Ovary (tissue), 10 donors: ENCODE data around the gene PATE3. TPM values are rescaled to one million over a fixed set of nuclear protein-coding genes. Genes with fewer than 3 reads are reported as not detected.

Source experiments
- DNase-seq, 5 donors: peaks; one replicate each; pipeline ENCODE4 v3.0.0-alpha.2; 2019 to 2020
- H3K27ac ChIP-seq, 2 donors: fragments of 200-600 bp; one replicate each; pipeline versions ENCODE4 v1.5.1 to v1.8.0; 2019 to 2022
- H3K27me3 ChIP-seq: fragments of 200-600 bp; one replicate; pipeline ENCODE4 v1.8.0; 2022
- H3K36me3 ChIP-seq: fragments of 200-600 bp; sonication (generic); one replicate; pipeline ENCODE4 v1.5.1; 2019
- H3K4me1 ChIP-seq: one replicate; pipeline ENCODE4 v1.8.1; 2013; ENCODE audit warnings: mild to moderate bottlenecking, moderate library complexity; ENCODE audit not compliant: insufficient read depth
- H3K4me3 ChIP-seq: fragments of 200-600 bp; sonication (generic); one replicate; pipeline ENCODE4 v1.5.1; 2017
- H3K9me3 ChIP-seq, 2 donors: fragments of 200-600 bp in 1 of 2; sonication (generic) in 1 of 2; one replicate each; pipeline versions ENCODE4 v1.5.1 to v1.8.1; 2013 to 2019; ENCODE audit warnings: mild to moderate bottlenecking in 1 of 2, moderate library complexity in 1 of 2
- CTCF ChIP-seq, 3 donors: fragments of 450-650 bp in 2 of 3; fragments of 200-600 bp in 1 of 3; IDR thresholded peaks; one replicate each; pipeline versions ENCODE4 v1.5.1 to v1.8.0; 2016 to 2022; ENCODE audit warnings: antibody characterized with exemption in 3 of 3, mild to moderate bottlenecking in 1 of 3
- EP300 ChIP-seq: sonication (generic); formaldehyde crosslinking; IDR thresholded peaks from one replicate; pipeline ENCODE4 v1.6.1; 2017; ENCODE audit warnings: antibody characterized with exemption
- POLR2A ChIP-seq: fragments of 450-650 bp; IDR thresholded peaks from one replicate; pipeline ENCODE4 v1.6.1; 2017; ENCODE audit warnings: antibody characterized with exemption, mild to moderate bottlenecking, moderate library complexity
- WGBS, 3 donors: extraction: QIAGEN DNeasy Blood & Tissue Kit in 1 of 3; methylation state at CpG; one replicate each; pipeline versions ENCODE4 v1.1.5 to v1.1.7; 2013 to 2017; 5-methylcytosine and 5-hydroxymethylcytosine counted together
- intact Hi-C, 4 donors: fragments of 100-400 bp; cut with DNase I; formaldehyde crosslinking; loops; one replicate each; pipeline versions ENCODE4 v1.11.0 to v1.15.1; 2022 to 2023
- long read RNA-seq, 3 donors: library from polyadenylated mRNA in 2 of 3; unstranded in 2 of 3; transcript quantifications; one replicate each; pipeline ENCODE4 v2.0.0 and lab custom pipeline, GENCODE V29; 2021 to 2026
- polyA plus RNA-seq, 2 donors: library from polyadenylated mRNA; stranded (reverse); fragments of 200-250 nt in 1 of 2; fragments of 350-450 nt in 1 of 2; fragmentation: Illumina TruSeq in 1 of 2; extraction: RNeasy Lipid Tissue Mini Kit (QIAGEN cat#74804) in 1 of 2; gene quantifications; one replicate each; pipeline ENCODE4 v1.2.3, GENCODE V29; 2013 to 2014
- total RNA-seq, 7 donors: library from RNA; depleted of rRNA in 2 of 7; stranded (reverse); fragments of >200 nt in 2 of 7; fragmentation: NEBNext Ultra II Directional in 3 of 7; extraction: Animal tissue kit (Norgen Biotek cat#: 25700) in 3 of 7; gene quantifications; one replicate each; pipeline versions ENCODE4 v1.1.0 to v1.2.4, GENCODE V29; 2016 to 2023
- donor health status: DM: no; HTN: no; CAD: no; lungs with moderate emphysema.
- donor health status: DM: no; HTN: no; CAD: no.
- donor health status: Bipolar disorder and iron deficiency.
- donor health status: DM: yes; HTN: yes; CAD: no.
- donor health status: DM: no; HTN: no; CAD: no.
- donor health status: DM: yes; HTN: yes; CAD: no.

Gene PATE3
- total RNA-seq = not detected
- not detected for polyA plus RNA-seq
- long read RNA-seq, donor 1 = 0 reads
- long read RNA-seq, donor 2 = 0 reads
- long read RNA-seq, donor 3 = 0 reads

DNA sequence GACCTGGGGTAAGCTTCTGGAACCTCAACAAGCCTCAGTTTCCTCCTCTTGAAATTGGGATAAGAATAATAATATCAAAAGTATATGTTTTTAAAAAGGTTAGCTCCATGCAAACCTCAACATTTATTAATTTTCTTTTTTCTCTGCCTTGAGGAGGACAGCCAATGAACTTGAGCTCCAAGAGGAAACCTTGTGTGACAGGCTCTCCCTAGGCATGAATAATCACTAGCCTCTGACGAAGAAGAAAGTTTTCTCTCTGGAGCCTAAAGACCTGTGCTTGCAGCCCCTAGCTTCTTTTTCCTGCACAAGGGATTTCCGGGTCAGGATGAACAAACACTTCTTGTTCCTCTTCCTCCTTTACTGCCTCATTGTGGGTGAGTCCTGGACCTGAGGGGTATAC lies at the start of gene PATE3:
Gene PATE3 (plus strand): TSS at position 301 of the 400 bp plus-strand sequence. CDS start 25 bp downstream, at position 326.
- H3K4me1 ChIP-seq = no peaks in the 10 kb centered on the region
- H3K27me3 ChIP-seq = no peaks in the 10 kb centered on the region
- no peaks in the 10 kb centered on the region for H3K36me3 ChIP-seq
- H3K27ac ChIP-seq = no peak within 1 kb of the TSS
- intact Hi-C loops = no loop called here
- H3K4me3 ChIP-seq = no peak within 1 kb of the TSS
- WGBS, 3 donors = 67 to 81% (median 72%) methylated on average over 2 of the region's 2 CpGs
- DNase-seq = no peak
- H3K9me3 ChIP-seq = no peaks in the 10 kb centered on the region
- no peak for TF ChIP-seq CTCF (IDR thresholded peaks at IDR 0.05)
- no peak for TF ChIP-seq EP300
- TF ChIP-seq POLR2A = no peak

DNA sequence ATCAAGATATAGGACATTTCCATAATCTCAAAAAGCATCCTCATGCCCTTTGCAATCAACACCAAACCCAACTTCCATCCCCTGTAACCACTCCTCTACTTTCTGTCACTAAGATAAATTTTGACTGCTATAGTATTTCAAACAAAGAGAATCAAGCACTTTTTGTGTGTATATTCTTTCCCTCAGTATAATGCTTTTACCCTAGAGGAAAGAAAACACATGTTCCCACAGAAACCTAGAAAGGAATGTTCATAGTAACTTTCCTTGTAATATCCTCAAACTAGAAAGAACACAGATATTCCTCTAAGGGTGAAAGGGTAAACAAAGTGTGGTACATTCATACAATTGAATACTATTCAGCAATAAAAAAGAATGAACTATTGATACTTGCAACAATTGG lies 47.3 kb upstream of the PATE3 start:
- no peak overlapping the region for H3K27ac ChIP-seq
- DNase-seq = no peak
- H3K4me3 ChIP-seq = no peak overlapping the region
- H3K27me3 ChIP-seq = no peaks in the 10 kb centered on the region
- no peaks in the 10 kb centered on the region for H3K9me3 ChIP-seq
- TF ChIP-seq POLR2A (no peak), EP300 (no peak), CTCF (IDR thresholded peaks at IDR 0.05) (no peak)
- no peaks in the 10 kb centered on the region for H3K4me1 ChIP-seq
- intact Hi-C loops = no loop called here
- H3K36me3 ChIP-seq = no peaks in the 10 kb centered on the region

DNA sequence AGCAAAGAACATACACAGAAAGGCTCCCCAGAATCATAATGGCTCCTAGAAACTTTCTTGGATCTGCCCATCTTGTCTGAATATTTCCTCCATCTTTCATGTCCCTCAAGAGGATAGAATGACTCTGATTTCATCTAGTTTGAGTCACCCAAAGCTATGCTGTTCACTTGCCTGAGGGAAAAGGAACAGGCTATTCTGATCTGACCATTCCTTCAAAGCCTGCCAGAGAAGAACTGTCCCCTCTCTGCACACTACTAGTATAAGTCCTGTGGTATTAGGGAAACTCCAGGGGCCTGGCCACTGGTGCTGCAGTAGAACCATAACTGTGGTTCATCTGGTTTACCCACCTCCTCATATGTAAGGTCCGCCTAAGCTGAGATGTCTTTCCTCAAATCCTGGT lies 44.2 kb upstream of the PATE3 start:
- H3K27ac ChIP-seq = no peak overlapping the region
- H3K27me3 ChIP-seq = no peaks in the 10 kb centered on the region
- H3K36me3 ChIP-seq = no peaks in the 10 kb centered on the region
- no peaks in the 10 kb centered on the region for H3K4me1 ChIP-seq
- TF ChIP-seq EP300 (no peak), CTCF (IDR thresholded peaks at IDR 0.05) (no peak), POLR2A (no peak)
- no peak for DNase-seq
- whole genome bisulfite sequencing, 3 donors = 86 to 97% (median 88%) methylated on average over 1 of the region's 1 CpG
- H3K4me3 ChIP-seq = no peak overlapping the region
- intact Hi-C loops = no loop called here
- H3K9me3 ChIP-seq = no peaks in the 10 kb centered on the region

GRCh38 chr11:125745979-125746378 lies 41.9 kb upstream of the PATE3 start, which contains the start of gene PATE1:
Gene PATE1, plus strand, starts transcription at chr11:125746279. Its CDS starts 26 bp downstream, at chr11:125746305.
- Histone ChIP-seq H3K27me3 (no peaks in the 10 kb centered on the region), H3K4me1 (no peaks in the 10 kb centered on the region), H3K9me3 (no peaks in the 10 kb centered on the region), H3K27ac (no peak within 1 kb of the TSS), H3K4me3 (no peak within 1 kb of the TSS), H3K36me3 (no peaks in the 10 kb centered on the region)
- DNase-seq = no peak
- TF ChIP-seq CTCF (IDR thresholded peaks at IDR 0.05) (no peak), POLR2A (no peak)
- 84 to 87% (median 86%) methylated on average over 3 of the region's 3 CpGs for WGBS, 3 donors
- intact Hi-C loops = no loop called here
